HG03175 (cell line): ENCODE measurements around the gene ELP4.

Experiments
- ATAC-seq: cut with Tn5 transposase; IDR thresholded peaks from one replicate; pipeline ENCODE4 v1.9.1; 2021; ENCODE audit warnings: mild to moderate bottlenecking, moderate library complexity; ENCODE audit not compliant: unreplicated experiment

ELP4 gene

DNA sequence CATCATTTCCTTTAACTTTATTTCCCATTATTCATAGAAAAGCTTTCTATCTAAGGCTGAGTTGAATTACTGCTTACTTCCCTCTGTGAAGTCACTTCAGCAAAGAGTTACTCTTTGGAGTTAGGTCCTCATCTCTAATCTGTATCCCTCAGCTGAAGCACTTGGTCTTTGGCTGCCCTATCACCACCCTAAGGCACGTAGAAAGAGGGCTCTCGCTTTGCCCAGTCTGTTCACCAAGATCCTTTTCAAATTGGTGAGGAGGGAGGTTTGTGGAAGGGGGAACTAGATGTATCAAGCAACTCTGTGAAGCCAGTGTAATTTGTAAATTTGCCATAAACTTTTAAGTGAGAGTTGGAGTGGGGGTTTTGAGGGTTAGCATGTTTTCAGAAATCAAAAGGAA is 258.1 kb downstream of the ELP4 start:
- no peak for ATAC-seq

DNA sequence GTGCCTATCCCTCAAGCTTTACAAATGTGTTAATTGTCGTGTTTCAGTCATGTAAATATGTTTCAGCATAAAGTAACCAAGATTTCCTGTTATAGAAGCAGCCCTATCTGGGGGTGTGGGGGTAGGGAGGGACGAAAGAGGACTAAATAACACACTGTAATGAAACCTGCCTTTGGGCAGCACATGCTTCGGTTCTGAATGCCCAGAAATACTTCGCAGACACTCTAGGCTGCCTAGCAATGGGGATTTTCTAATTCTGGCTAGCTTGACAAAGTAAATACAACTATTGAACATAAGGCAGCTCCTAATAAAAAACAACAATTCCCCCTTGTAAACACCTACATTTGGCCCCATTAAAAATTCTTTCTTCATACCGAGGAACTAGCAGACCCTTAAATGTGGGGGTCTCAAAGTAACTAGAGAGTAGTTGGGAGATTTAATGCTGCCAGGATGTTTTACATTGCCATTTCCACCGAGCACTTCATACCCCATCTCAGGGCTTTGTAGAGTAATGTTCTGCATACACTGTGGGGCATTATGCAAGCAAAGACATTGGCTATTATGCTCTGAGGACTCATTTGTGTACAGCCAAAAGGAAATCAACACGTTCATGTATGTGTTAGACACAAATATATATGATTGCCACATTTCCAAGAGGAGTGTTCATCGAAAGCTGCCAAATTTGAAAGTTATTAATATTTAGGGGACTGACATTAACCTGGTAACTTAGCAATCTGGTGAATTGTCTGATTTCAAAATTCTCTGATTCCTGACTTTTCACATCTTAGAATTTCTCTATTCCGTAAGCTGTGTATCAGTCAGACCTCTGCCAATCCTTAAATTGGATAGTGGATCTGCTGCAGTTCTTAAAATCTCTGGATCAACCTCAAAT is 259.4 kb downstream of the ELP4 start:
- ATAC-seq, result no peak

DNA sequence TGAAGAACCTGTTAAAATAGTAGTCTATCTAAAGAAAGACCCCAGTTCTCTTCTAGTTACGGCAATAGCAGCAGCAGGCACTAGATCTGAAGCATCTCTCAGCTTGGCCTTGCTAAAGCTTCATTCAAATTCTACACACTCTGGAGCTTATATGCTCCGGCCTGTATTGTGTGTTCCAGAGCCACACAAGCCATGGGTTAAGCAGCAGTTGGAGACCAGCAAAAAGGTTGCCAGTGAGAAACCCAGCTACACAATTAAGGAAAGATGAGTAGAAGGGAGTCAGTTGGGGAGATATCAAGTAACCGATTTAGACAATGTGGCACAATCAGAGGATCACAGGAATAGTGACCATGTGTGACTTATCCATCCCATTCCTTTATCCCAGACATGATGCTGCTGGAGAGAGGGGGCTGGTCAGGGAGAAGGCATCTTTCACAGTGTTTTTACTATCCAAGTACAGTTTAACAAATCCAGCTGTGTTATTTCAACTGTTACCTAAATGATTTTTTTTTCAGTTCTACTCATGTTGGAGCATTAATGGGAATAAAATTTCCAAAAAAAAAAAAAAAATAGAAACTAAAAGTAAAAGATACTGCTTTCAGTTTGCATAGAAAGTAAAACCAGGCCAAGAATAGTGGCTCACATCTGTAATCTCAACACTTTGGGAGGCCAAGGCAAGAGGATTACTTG is 260.6 kb downstream of the ELP4 start:
- no peak for ATAC-seq

DNA sequence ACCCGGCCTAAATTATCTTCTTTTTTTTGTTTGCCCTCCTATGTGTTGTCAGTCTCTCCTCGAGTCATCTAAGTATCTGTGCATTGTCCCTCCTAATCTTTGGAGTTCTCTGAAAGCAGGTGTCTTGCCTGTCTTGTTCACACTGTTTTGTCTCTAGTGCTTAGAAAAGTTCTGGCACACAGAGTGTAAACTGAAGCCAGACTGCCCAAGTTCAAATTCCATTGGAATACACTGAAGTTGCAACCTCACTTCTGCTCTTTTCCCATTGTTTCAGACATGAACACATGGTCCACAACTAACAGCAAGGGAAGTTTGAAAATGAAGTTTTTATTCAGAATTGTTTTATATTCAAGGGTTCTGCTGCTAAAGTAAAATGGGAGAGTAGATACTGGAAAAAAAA is 262.8 kb downstream of the ELP4 start:
- ATAC-seq, result no peak

DNA sequence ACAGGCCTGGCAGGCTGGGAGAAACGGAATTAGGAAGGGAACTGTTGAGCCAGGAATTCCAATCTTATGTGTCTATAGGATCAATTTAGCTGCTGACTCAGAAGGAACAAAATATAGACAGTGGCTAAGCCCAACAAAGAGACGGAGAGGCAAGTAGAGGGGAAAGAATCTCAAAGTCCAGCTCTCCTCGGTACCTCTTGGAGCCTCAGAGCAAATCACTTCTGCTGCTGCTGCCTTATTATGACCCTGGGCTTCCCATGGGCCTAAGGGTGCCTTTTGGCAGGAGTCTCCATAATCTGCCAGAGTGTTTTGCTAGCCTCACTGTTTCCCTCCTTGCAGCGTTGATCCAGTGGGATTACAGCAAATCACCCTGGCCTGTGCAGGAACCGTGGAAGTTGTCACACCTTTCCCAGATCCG is 269.8 kb downstream of the ELP4 start:
- no peak for ATAC-seq

DNA sequence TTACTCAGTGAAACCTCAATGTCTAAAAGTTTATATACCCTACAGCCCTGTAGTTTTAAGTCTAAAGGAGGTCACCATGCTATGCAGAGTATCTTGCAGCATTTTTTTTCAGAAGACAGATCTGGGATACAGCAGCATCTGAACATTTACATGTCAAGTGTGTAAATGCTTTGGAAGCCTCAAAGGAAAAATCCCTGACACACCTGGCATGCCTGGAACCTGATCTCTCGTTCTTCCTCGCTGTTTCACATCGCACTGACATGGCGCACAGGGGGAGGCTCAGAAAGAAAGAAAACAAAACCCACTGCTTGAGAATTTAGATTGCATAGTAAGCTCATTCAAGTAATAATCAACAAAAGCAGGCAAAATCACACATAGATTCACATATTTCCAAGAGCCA is 270.5 kb downstream of the ELP4 start:
- ATAC-seq, result no peak

DNA sequence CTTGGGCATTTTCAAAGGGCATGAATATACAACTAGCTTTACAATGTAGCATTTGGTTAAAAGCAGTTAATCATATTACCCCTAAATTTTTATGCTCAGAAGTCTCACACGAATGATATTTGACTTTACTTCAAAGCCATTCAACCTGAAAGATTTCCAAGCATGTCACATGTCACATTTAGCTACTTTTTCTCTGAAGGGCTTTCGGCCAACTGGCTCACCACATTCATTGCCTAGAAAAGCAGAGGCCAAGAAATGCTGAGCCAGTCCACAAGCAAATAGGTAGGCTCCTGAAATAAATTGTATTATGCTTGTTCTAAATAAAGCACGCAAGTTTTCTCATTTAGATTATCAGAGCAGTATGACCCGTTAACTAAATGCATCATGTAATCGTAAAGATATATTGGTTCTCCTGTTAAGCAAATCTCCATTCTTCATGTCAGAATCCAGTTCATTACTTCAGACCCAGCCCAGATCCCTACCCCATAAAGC is 271.0 kb downstream of the ELP4 start:
- no peak for ATAC-seq

DNA sequence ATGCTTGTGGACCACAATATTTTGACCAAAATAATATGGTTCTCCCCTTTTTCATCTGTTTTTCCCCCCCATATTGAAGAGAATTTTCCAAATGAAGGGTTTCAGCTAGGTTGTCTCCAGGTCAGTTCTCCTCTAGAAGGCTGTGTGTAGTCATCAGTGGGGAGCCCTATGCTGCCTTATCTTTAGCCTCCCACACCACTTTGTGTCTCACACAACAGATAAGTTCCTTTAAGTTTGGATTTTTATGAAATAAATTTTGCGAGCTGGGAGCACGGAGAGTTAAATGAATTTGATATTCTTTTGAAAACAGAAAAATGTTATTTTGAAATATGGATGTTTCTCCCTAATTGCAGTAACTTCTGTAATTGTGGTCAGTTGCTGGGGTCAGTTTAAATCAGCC is 272.7 kb downstream of the ELP4 start:
- no peak for ATAC-seq

DNA sequence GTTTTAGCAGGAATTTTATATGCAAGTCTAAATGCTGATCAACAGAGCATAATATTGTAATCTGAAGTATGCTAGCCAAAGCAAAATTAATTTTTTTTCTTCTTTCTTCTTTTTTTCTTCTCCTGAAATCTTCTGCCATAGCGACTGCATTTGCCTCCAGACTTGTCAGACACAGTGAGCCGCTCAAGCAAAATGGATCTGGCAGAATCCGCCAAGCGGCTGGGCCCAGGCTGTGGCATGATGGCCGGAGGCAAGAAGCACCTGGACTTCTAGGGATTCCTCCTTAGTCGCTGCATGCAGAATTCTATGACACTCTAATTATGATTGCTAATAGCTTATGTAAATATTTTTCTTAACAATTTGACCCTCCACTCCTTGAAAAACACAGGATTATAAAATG is 273.7 kb downstream of the ELP4 start:
- no peak for ATAC-seq

DNA sequence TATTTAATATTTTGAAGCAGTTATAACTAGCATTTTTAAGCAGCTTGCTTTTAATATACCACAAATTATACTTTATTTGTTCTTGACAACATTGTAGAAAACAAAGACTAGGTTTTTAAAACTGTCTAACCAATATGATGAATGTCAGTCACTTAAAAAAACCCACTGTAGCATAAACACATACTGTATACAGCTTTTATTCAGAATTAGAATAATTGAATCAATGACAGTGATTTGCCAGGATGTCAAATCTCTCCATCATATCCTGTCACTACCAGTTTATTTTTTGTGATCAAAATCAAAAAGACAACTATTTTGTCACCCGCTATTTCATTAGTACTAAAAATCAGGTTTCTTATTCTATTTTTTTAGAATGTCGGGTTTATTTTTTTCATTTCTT is 275.0 kb downstream of the ELP4 start:
- ATAC-seq, result no peak

DNA sequence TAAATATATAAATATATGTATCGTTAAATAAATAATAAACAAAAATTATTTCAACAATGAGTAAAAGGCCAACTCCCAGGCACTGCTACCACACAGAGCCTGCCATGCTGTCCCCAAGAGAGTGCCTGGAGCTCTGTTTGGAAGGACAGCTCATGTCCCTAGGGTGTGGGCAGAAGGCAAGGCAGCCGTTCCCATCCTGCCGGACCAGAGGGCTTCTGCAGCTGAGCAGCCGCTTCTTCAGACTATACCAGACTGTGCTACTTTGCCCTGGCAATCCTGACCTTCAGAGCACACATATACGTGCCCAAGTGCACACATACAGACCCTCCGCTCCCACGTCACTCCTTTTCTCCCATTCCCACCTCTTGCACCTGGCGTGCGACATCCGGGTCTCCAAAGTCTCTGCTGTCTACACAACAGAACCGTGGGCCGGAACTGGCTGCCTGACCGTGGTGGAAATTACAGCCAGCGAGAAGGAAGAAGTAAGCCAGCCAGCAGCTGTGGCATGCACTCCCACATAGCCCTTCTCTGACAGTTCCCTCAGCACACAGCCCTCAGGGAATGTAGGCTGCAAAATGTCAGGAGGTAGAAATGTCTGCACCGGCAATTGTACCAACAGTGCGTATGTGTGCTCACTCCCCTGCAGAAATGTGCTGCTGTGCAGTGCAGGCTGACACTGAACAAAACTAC is 277.6 kb downstream of the ELP4 start:
- no peak for ATAC-seq

DNA sequence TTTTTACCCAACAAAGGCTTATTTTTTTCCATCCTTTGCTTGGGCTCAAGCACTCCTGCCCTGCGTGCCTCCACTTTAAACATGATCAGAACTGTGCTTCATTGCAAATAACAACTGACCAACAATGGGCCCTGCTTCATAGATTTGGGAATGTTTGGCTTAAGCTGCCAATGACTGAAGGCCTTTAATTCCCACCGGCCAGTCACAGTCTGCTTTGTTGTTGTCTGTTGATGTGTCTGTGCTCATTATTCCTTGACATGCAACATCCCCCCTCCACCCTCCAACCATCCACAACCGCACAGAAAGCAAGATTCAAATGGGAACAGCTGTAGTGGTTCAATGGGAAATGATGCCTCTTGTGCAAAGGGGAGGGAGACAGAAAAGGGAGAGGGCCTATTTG is 278.5 kb downstream of the ELP4 start:
- ATAC-seq, result no peak

DNA sequence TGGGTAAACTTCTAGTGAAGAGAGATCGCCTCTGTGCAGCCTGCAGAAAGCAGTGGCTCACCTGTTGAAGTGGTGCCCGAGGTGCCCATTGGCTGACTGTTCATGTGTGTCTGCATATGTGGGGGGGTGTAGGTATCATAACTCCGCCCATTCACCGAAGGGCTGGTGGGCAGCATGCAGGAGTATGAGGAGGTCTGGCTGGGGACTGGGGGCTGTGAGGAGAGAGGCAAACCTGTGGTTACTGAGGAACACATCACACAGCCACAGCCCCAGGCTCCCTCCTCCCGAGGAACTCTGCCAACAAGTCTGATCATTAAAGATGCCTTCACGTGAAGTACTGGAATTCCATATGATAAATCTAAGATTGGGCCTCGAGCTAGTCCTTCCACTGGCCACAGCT is 281.1 kb downstream of the ELP4 start:
- ATAC-seq, result no peak

DNA sequence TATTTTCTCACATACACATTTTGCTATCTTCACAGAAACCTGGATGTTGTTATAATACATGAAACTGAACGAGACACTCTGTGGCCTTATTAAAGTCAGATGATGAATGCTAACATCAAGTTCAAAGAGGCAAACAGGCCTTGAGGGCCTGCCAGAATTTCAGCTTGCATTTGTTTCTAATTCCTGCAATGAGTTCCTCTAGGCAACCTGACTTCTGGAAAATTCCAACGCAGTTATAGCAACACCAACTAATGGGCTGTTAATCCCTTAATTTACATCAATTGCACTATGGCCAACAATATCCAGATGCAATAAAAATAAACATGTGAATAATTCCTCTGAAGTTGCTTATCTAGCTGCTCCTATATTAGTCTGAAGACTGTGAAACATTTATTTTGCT is 282.5 kb downstream of the ELP4 start:
- no peak for ATAC-seq

DNA sequence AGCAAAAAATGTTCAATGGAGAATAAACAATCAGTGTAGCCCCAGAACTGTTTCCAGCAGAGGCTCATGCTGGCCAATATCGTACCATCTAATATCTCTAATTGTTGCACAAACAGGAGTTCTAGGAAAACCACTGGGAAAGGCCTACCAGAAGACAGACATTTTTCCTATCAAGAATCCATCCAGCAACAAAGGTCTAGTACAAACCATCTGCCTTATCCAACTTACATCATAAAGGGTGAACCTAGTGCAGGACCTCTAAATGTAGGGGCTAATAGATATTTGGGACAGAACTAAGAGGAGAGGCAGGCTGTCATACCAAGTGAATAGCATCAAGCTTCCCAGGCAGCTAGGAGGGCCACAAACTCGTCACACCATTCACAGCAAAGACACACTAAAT is 282.9 kb downstream of the ELP4 start:
- ATAC-seq, result no peak

DNA sequence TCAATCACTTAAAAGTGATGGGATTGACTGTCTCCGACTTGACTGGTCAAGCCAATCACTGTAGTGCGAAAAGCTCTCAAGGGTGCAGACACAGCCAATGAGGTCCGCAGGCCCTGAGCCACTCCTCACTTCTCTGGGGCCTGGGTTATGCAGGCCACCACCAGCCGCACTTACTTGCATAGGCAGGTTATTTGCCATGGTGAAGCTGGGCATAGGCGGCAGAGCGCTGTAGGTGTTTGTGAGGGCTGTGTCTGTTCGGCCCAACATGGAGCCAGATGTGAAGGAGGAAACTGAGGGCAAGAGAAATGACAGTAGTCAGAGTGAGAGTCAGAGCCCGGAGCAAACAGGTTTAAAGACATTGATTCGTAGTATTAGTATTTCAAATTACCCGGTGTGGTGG is 283.7 kb downstream of the ELP4 start:
- ATAC-seq, result no peak

DNA sequence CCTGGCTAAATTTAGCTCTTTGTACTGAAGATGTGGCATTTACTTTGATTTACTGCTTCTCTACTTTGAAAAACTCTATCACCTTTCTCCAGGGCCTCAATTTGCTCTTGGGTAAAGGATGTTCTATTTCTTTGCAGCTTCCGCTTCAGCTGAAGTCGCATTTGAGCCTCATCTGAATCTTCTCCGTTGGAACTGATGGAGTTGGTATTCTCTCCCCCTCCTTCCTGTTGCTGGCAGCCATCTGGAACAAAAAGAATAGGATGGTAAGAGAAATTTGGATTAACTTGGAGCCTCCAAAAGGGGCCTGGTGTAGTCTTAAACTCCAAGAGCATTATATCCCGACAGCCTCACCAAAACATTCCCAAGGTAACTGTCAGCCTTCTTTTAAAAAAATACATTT is 285.0 kb downstream of the ELP4 start:
- no peak for ATAC-seq

DNA sequence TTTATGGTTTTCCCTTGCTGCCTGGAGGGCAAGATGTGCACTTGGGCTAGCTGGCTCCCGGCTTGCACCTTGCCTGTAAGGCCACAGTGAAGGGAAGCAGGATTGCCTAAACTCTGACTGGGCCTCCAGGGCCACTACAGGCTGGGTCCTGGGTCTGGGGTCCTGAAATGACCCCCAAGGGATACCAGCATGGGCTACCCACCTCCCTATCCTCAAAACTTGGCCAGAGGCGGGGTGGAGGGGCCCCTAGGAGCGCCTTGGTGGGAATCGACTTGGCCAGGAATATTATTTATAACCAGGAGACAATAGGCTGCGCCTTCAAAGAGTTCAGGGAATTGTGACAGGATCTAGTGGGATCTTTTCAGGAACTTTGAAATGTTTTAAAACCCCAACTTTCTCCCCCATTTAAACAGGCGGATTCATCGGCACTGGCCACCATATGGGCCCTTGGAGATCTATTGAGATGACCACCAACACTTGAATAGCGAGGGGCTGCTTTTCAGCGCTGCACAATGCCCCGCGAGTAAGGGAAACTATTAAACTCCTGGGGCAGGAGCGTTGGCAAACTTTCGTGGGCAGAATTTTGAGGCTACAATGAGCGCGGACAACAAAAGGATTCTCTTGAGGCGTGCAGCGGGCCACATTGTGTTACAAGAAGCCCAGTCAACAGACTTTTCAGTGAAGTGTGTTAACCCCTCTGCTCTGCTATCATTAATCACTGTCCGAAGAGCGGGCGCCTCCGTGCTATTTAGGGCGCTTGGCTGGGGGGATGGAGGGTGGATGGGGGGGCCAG is 286.3 kb downstream of the ELP4 start:
- ATAC-seq, result no peak

DNA sequence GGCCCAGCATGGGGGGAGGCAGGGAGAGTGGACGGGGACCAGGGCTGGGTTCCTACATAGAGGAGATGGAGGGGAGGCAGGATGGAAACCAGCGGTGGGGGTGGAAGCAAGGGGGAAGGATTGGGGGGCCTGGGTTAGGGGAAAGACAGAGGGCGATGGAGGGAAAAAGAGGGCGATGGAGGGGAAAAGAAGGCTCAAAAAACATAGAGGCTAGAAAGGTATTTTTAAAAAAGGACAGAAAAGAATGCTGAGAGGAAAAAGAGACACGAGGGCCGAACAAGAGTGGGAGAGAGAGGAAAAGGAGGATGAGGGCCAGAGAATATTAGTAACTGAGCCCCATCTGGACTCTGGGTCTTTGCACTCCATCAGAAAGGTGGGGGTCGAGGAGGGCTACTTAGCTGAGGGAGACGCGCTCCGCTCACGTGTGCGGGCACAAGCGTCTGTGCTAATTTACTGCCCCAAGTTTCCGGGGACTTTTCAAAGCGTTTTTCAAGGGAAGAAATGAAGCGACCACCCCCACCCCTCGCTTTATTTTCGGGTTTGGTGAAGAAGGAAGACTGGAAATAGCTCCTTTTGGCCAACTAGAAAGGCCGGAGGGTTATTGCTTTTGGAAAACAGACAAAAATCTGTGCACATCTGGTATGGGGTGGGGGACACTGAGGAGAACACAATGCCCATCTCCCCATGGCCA is 287.1 kb downstream of the ELP4 start:
- ATAC-seq, result no peak
